ENCODE measurements around the gene CAMTA1.

CAMTA1 gene

GRCh38 chr1:7448986-7449385 lies 663.7 kb downstream of the CAMTA1 start:
- H3K4me1 ChIP-seq (ENCODE audit: insufficient read depth, low read length) = no peaks in the 10 kb centered on the region

GRCh38 chr1:7449750-7450149 lies 664.5 kb downstream of the CAMTA1 start:
- no peaks in the 10 kb centered on the region for H3K9me3 ChIP-seq (ENCODE audit: low read length)
- H3K4me1 ChIP-seq (ENCODE audit: insufficient read depth, low read length) = no peaks in the 10 kb centered on the region
- no peaks in the 10 kb centered on the region for H3K27me3 ChIP-seq (ENCODE audit: control insufficient read depth in 1 of 2, insufficient read depth in 2 of 2, low read length in 2 of 2)
- no peak overlapping the region for H3K27ac ChIP-seq (ENCODE audit: low read depth, low read length)
- H3K4me3 ChIP-seq (ENCODE audit: low read depth in 1 of 2, low read length in 2 of 2) = no peak overlapping the region
- no peak overlapping the region for H3K9ac ChIP-seq (ENCODE audit: low read length)
- H3K36me3 ChIP-seq (ENCODE audit: insufficient read depth, low read length) = no peaks in the 10 kb centered on the region

More at GRCh38 chr1:7448986-7449385, 663.7 kb downstream of the CAMTA1 start:
- no peak overlapping the region for H3K4me3 ChIP-seq (ENCODE audit: low read depth in 1 of 2, low read length in 2 of 2)
- no peaks in the 10 kb centered on the region for H3K36me3 ChIP-seq (ENCODE audit: insufficient read depth, low read length)
- H3K27me3 ChIP-seq (ENCODE audit: control insufficient read depth in 1 of 2, insufficient read depth in 2 of 2, low read length in 2 of 2) = no peaks in the 10 kb centered on the region
- no peaks in the 10 kb centered on the region for H3K9me3 ChIP-seq (ENCODE audit: low read length)
- H3K9ac ChIP-seq (ENCODE audit: low read length) = no peak overlapping the region
- H3K27ac ChIP-seq (ENCODE audit: low read depth, low read length) = no peak overlapping the region

- H3K36me3 ChIP-seq (ENCODE audit: insufficient read depth, low read length) = no peaks in the 10 kb centered on the region
- no peaks in the 10 kb centered on the region for H3K9me3 ChIP-seq (ENCODE audit: low read length)
- H3K4me3 ChIP-seq (ENCODE audit: low read depth in 1 of 2, low read length in 2 of 2) = no peak overlapping the region
- no peaks in the 10 kb centered on the region for H3K27me3 ChIP-seq (ENCODE audit: control insufficient read depth in 1 of 2, insufficient read depth in 2 of 2, low read length in 2 of 2)
- H3K4me1 ChIP-seq (ENCODE audit: insufficient read depth, low read length) = no peaks in the 10 kb centered on the region
- no peak overlapping the region for H3K9ac ChIP-seq (ENCODE audit: low read length)
- no peak overlapping the region for H3K27ac ChIP-seq (ENCODE audit: low read depth, low read length)
These were observed 665.6 kb downstream of the CAMTA1 start for GRCh38 chr1:7450838-7451237.

GRCh38 chr1:7453038-7453437 lies 667.8 kb downstream of the CAMTA1 start:
- H3K4me1 ChIP-seq (ENCODE audit: insufficient read depth, low read length) = no peaks in the 10 kb centered on the region
- H3K9ac ChIP-seq (ENCODE audit: low read length) = no peak overlapping the region
- no peaks in the 10 kb centered on the region for H3K27me3 ChIP-seq (ENCODE audit: control insufficient read depth in 1 of 2, insufficient read depth in 2 of 2, low read length in 2 of 2)
- no peaks in the 10 kb centered on the region for H3K9me3 ChIP-seq (ENCODE audit: low read length)
- no peak overlapping the region for H3K4me3 ChIP-seq (ENCODE audit: low read depth in 1 of 2, low read length in 2 of 2)
- H3K27ac ChIP-seq (ENCODE audit: low read depth, low read length) = no peak overlapping the region
- H3K36me3 ChIP-seq (ENCODE audit: insufficient read depth, low read length) = no peaks in the 10 kb centered on the region

- Histone ChIP-seq H3K4me1 (ENCODE audit: insufficient read depth, low read length) (no peaks in the 10 kb centered on the region), H3K9me3 (ENCODE audit: low read length) (no peaks in the 10 kb centered on the region), H3K27me3 (ENCODE audit: control insufficient read depth in 1 of 2, insufficient read depth in 2 of 2, low read length in 2 of 2) (no peaks in the 10 kb centered on the region), H3K36me3 (ENCODE audit: insufficient read depth, low read length) (no peaks in the 10 kb centered on the region), H3K9ac (ENCODE audit: low read length) (no peak overlapping the region), H3K27ac (ENCODE audit: low read depth, low read length) (no peak overlapping the region), H3K4me3 (ENCODE audit: low read depth in 1 of 2, low read length in 2 of 2) (no peak overlapping the region)
These were observed 669.0 kb downstream of the CAMTA1 start for GRCh38 chr1:7454052-7454815.

GRCh38 chr1:7454895-7455784 lies 669.9 kb downstream of the CAMTA1 start:
- Histone ChIP-seq H3K9me3 (ENCODE audit: low read length) (no peaks in the 10 kb centered on the region), H3K4me3 (ENCODE audit: low read depth in 1 of 2, low read length in 2 of 2) (no peak overlapping the region), H3K36me3 (ENCODE audit: insufficient read depth, low read length) (no peaks in the 10 kb centered on the region), H3K9ac (ENCODE audit: low read length) (no peak overlapping the region), H3K4me1 (ENCODE audit: insufficient read depth, low read length) (no peaks in the 10 kb centered on the region), H3K27ac (ENCODE audit: low read depth, low read length) (no peak overlapping the region), H3K27me3 (ENCODE audit: control insufficient read depth in 1 of 2, insufficient read depth in 2 of 2, low read length in 2 of 2) (no peaks in the 10 kb centered on the region)

- Histone ChIP-seq H3K36me3 (ENCODE audit: insufficient read depth, low read length) (no peaks in the 10 kb centered on the region), H3K27ac (ENCODE audit: low read depth, low read length) (no peak overlapping the region), H3K4me1 (ENCODE audit: insufficient read depth, low read length) (no peaks in the 10 kb centered on the region), H3K9me3 (ENCODE audit: low read length) (no peaks in the 10 kb centered on the region), H3K9ac (ENCODE audit: low read length) (no peak overlapping the region), H3K27me3 (ENCODE audit: control insufficient read depth in 1 of 2, insufficient read depth in 2 of 2, low read length in 2 of 2) (no peaks in the 10 kb centered on the region), H3K4me3 (ENCODE audit: low read depth in 1 of 2, low read length in 2 of 2) (no peak overlapping the region)
These were observed 670.8 kb downstream of the CAMTA1 start for GRCh38 chr1:7455796-7456721.

- no peaks in the 10 kb centered on the region for H3K4me1 ChIP-seq (ENCODE audit: insufficient read depth, low read length)
These were observed 671.4 kb downstream of the CAMTA1 start for GRCh38 chr1:7456722-7457082.

GRCh38 chr1:7457811-7458210 lies 672.6 kb downstream of the CAMTA1 start:
- H3K4me3 ChIP-seq (ENCODE audit: low read depth in 1 of 2, low read length in 2 of 2) = no peak overlapping the region
- no peaks in the 10 kb centered on the region for H3K9me3 ChIP-seq (ENCODE audit: low read length)
- H3K4me1 ChIP-seq (ENCODE audit: insufficient read depth, low read length) = no peaks in the 10 kb centered on the region
- no peak overlapping the region for H3K27ac ChIP-seq (ENCODE audit: low read depth, low read length)
- no peaks in the 10 kb centered on the region for H3K36me3 ChIP-seq (ENCODE audit: insufficient read depth, low read length)
- no peak overlapping the region for H3K9ac ChIP-seq (ENCODE audit: low read length)
- H3K27me3 ChIP-seq (ENCODE audit: control insufficient read depth in 1 of 2, insufficient read depth in 2 of 2, low read length in 2 of 2) = no peaks in the 10 kb centered on the region

More at GRCh38 chr1:7456722-7457082, 671.4 kb downstream of the CAMTA1 start:
- no peak overlapping the region for H3K27ac ChIP-seq (ENCODE audit: low read depth, low read length)
- no peak overlapping the region for H3K9ac ChIP-seq (ENCODE audit: low read length)
- H3K9me3 ChIP-seq (ENCODE audit: low read length) = no peaks in the 10 kb centered on the region
- no peaks in the 10 kb centered on the region for H3K27me3 ChIP-seq (ENCODE audit: control insufficient read depth in 1 of 2, insufficient read depth in 2 of 2, low read length in 2 of 2)
- H3K4me3 ChIP-seq (ENCODE audit: low read depth in 1 of 2, low read length in 2 of 2) = no peak overlapping the region
- H3K36me3 ChIP-seq (ENCODE audit: insufficient read depth, low read length) = no peaks in the 10 kb centered on the region

GRCh38 chr1:7458946-7459345 lies 673.7 kb downstream of the CAMTA1 start:
- H3K36me3 ChIP-seq (ENCODE audit: insufficient read depth, low read length) = no peaks in the 10 kb centered on the region
- H3K27me3 ChIP-seq (ENCODE audit: control insufficient read depth in 1 of 2, insufficient read depth in 2 of 2, low read length in 2 of 2) = no peaks in the 10 kb centered on the region
- no peak overlapping the region for H3K27ac ChIP-seq (ENCODE audit: low read depth, low read length)
- no peak overlapping the region for H3K9ac ChIP-seq (ENCODE audit: low read length)
- H3K4me3 ChIP-seq (ENCODE audit: low read depth in 1 of 2, low read length in 2 of 2) = no peak overlapping the region
- no peaks in the 10 kb centered on the region for H3K4me1 ChIP-seq (ENCODE audit: insufficient read depth, low read length)
- no peaks in the 10 kb centered on the region for H3K9me3 ChIP-seq (ENCODE audit: low read length)

GRCh38 chr1:7459914-7460313 lies 674.7 kb downstream of the CAMTA1 start:
- Histone ChIP-seq H3K27ac (ENCODE audit: low read depth, low read length) (no peak overlapping the region), H3K9ac (ENCODE audit: low read length) (no peak overlapping the region), H3K36me3 (ENCODE audit: insufficient read depth, low read length) (no peaks in the 10 kb centered on the region), H3K9me3 (ENCODE audit: low read length) (no peaks in the 10 kb centered on the region), H3K27me3 (ENCODE audit: control insufficient read depth in 1 of 2, insufficient read depth in 2 of 2, low read length in 2 of 2) (no peaks in the 10 kb centered on the region), H3K4me3 (ENCODE audit: low read depth in 1 of 2, low read length in 2 of 2) (no peak overlapping the region), H3K4me1 (ENCODE audit: insufficient read depth, low read length) (no peaks in the 10 kb centered on the region)

All from muscle layer of colon (tissue), 2 donors.